Measurements from ENCODE around the gene ORC4.
A peak's percentile ranks its signal among the peaks of the same experiment; 100 is the strongest.
"Not testable (repeated sequence)": the region's sequence is repeated elsewhere in the genome, so short reads cannot be mapped to it uniquely, and the experiment has no call there.

The ORC4 gene

GRCh38 chr2:148026573-148026972, 6.0 kb upstream of the ORC4 start:
- Mint-ChIP-seq H3K27ac (no peak overlapping the region), H3K4me1 (peaks cover 26% of the 10 kb centered on the region), H3K36me3 (peaks cover 2% of the 10 kb centered on the region), H3K9me3 (no peaks in the 10 kb centered on the region), H3K4me3 (no peak overlapping the region)
- ATAC-seq, result no peak
- no peak for DNase-seq (ENCODE audit: low spot score in 2 of 2)

DNA sequence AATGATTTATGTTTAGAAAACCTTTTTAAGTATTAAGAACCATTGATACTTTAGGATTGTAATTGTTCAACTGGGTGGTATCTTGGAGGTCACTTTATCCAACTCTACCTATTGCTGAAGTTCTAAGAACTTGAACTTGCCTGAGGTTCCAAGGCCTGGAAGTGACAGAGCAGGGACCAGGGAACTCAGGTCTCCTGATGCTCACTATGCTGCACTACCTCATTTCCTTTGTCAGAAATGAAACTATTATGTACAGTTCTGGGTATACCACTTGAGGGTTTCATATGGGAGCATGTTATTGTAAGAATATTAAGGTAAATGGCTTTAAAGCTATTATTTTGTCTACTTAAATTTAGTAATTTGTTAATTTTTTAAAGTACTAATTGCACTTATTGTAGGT, 3.3 kb upstream of the ORC4 start:
- peaks cover 32% of the 10 kb centered on the region for H3K4me1 Mint-ChIP-seq
- H3K27ac Mint-ChIP-seq, result peak overlapping the region; percentile 74
- H3K9me3 Mint-ChIP-seq, result no peaks in the 10 kb centered on the region
- no peak for DNase-seq (ENCODE audit: low spot score in 2 of 2)
- peaks cover 17% of the 10 kb centered on the region for H3K36me3 Mint-ChIP-seq
- ATAC-seq, result peak; percentile 22
- peak overlapping the region; percentile 99 for H3K4me3 Mint-ChIP-seq

GRCh38 chr2:148022882-148023281, 2.3 kb upstream of the ORC4 start:
- ATAC-seq (no peak), DNase-seq (ENCODE audit: low spot score in 2 of 2) (no peak)
- Mint-ChIP-seq H3K27ac (peak overlapping the region; percentile 99), H3K9me3 (no peaks in the 10 kb centered on the region), H3K4me3 (peak overlapping the region; percentile 99), H3K36me3 (peaks cover 17% of the 10 kb centered on the region), H3K4me1 (peaks cover 35% of the 10 kb centered on the region)

DNA sequence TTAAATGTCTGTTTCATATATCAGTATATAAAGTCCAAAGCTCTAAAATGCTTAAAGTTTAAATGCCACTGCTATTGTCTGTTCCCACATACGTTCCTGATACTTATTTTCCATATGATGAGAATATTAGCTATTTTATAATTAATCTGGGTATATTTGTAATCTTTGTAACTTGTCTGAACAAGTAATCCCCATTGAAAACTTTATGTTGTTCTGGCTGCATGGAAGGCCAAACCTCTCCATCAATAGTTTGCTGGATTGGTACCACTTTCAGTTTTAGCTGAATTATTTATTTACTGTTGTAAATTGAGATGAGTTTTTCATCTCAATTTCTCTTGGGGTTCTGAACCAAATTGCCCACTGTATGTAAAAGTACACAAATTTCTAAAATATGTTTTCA, 1.8 kb upstream of the ORC4 start:
- H3K9me3 Mint-ChIP-seq, result no peaks in the 10 kb centered on the region
- DNase-seq (ENCODE audit: low spot score in 2 of 2), result no peak
- peaks cover 17% of the 10 kb centered on the region for H3K36me3 Mint-ChIP-seq
- H3K4me3 Mint-ChIP-seq, result peak overlapping the region; percentile 99
- H3K27ac Mint-ChIP-seq, result peak overlapping the region; percentile 99
- H3K4me1 Mint-ChIP-seq, result peaks cover 38% of the 10 kb centered on the region
- no peak for ATAC-seq

DNA sequence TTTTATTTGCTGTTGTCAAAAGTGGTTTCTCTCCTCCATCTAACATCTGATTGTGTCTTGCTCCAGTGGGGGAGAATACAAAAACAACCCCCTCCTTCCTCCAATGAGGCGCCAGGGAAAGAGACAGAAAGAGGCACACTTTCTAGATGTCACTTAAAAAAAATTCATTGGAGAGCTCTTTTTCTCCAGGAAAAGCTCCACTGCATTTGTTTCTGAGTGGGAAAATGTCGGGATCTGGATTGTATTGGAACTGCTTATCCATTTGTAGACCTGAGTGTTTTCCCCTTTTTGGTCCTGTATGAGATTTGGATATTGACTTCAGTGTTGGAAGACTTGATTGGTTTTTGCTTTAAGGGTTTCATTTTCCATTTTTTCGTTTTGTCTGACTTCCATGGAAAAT, 1.3 kb upstream of the ORC4 start:
- H3K4me1 Mint-ChIP-seq, result peaks cover 38% of the 10 kb centered on the region
- no peaks in the 10 kb centered on the region for H3K9me3 Mint-ChIP-seq
- DNase-seq (ENCODE audit: low spot score in 2 of 2) (no peak), ATAC-seq (no peak)
- peak overlapping the region; percentile 99 for H3K27ac Mint-ChIP-seq
- H3K4me3 Mint-ChIP-seq, result peak overlapping the region; percentile 99
- H3K36me3 Mint-ChIP-seq, result peaks cover 17% of the 10 kb centered on the region

DNA sequence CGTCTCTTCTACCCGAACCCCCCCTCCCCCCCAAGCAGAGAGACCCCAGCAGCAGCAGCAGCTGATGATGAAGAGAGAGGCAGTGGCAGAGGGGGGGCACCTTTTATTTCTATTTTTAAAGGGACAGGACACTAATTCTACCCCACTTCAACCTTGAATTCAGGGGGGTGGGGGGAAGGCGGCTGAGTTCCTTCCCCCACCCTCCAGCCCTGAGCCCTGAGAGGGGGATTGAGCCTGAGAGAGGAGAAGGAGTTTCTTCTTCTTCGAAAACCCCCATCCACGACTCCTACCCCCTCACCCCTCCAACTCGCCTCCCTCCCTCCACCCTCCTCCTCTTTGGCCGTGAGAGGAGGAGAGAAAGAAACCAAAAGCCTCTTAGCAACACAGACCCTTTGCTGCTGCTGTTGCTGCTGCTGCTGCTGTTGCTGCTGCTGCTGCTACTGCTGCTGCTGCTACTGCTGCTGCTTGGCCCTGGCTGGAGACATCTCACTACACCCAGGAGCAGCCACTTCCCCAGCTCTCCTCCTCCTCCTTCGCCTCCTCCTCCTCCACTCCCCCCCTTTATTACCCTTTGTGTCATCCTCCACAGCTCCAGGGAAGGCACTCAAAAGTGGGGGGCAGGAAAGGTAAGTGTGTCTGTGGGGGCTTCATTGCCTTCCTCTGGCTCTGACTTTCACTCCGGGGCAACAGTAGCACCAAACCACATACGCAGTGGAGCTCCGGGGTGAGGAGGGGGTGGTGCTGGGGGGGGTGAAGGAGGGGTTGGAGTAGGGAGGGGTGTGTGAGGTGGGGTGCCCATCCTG, 723 bp upstream of the ORC4 start, which contains the start of gene MBD5:
Gene MBD5, plus strand, starts transcription at position 33 of the 803 bp plus-strand sequence.
- Mint-ChIP-seq H3K4me1 (peaks cover 38% of the 10 kb centered on the region), H3K36me3 (peaks cover 17% of the 10 kb centered on the region), H3K4me3 (peak within 1 kb of the TSS; percentile 99), H3K9me3 (no peaks in the 10 kb centered on the region), H3K27ac (peak within 1 kb of the TSS; percentile 99)
- peak; percentile 68 for ATAC-seq
- DNase-seq (ENCODE audit: low spot score in 2 of 2), result peak; percentile 28 to 82

DNA sequence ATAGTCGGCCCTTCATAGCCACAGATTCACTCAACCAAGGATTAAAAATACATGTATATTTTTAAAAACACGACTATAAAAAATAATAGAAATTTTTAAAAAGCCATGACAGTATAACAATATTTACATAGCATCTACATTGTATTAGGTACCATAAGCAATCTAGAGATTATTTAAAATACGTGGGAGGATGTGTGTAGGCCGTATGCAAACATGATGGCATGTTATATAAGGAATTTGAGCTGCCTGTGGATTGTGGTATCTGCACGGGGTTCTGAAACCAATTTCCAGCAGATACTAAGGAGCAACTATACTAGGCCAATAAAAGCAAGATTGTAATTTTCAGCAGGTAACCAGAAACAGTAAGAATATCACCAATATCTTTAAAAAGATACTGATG, 5.9 kb downstream of the ORC4 start:
- H3K27ac Mint-ChIP-seq, result no peak overlapping the region
- no peak overlapping the region for H3K4me3 Mint-ChIP-seq
- ATAC-seq (no peak), DNase-seq (ENCODE audit: low spot score in 2 of 2) (no peak)
- H3K4me1 Mint-ChIP-seq, result peaks cover 30% of the 10 kb centered on the region
- no peaks in the 10 kb centered on the region for H3K9me3 Mint-ChIP-seq
- H3K36me3 Mint-ChIP-seq, result no peaks in the 10 kb centered on the region

- H3K4me3 Mint-ChIP-seq, result no peak overlapping the region
- H3K36me3 Mint-ChIP-seq, result no peaks in the 10 kb centered on the region
- no peak overlapping the region for H3K27ac Mint-ChIP-seq
- ATAC-seq, result no peak
- no peaks in the 10 kb centered on the region for H3K9me3 Mint-ChIP-seq
- DNase-seq (ENCODE audit: low spot score in 2 of 2), result no peak
- peaks cover 33% of the 10 kb centered on the region for H3K4me1 Mint-ChIP-seq
Measured at GRCh38 chr2:148013876-148014275, 6.7 kb downstream of the ORC4 start.

- ATAC-seq; DNase-seq (ENCODE audit: low spot score in 2 of 2); H3K27ac Mint-ChIP-seq; H3K4me3 Mint-ChIP-seq; H3K9me3 Mint-ChIP-seq; H3K36me3 Mint-ChIP-seq: not testable (repeated sequence)
- H3K4me1 Mint-ChIP-seq, result peaks cover 44% of the 10 kb centered on the region
Measured at GRCh38 chr2:148008411-148008810, 12.1 kb downstream of the ORC4 start.

DNA sequence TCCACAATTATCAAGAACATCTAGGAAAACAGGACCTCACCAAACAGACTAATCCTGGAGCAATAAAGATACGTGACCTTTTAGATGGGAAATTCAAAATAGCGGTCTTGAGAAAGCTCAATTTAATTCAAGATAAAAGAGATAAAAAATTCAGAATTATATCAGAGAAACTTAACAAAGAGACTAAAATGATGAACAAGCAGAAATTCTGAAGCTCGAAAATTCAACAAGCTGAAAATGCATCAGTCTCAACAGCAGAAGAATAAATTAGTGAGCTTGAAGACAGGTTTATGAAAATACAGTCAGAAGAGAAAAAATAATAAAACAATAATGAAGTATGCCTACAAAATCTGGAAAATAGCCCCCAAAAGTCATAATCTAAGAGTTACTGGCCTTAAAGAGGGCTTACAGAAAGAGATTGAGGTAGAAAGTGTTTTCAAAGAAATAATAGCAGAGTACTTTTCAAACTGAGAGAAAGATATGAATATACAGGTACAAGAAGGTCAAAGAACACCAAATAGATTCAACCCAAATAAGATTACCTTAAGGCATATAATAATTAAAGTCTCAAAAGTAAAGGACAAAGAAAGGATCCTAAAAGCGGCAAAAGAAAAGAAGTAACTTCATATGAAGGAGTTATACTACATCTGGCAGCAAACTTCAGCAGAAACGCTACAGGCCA, 13.2 kb downstream of the ORC4 start:
- Mint-ChIP-seq H3K4me3 (no peak overlapping the region), H3K27ac (no peak overlapping the region), H3K36me3 (no peaks in the 10 kb centered on the region), H3K4me1 (peaks cover 43% of the 10 kb centered on the region), H3K9me3 (peaks cover 9% of the 10 kb centered on the region)
- no peak for DNase-seq (ENCODE audit: low spot score in 2 of 2)
- ATAC-seq, result no peak

DNA sequence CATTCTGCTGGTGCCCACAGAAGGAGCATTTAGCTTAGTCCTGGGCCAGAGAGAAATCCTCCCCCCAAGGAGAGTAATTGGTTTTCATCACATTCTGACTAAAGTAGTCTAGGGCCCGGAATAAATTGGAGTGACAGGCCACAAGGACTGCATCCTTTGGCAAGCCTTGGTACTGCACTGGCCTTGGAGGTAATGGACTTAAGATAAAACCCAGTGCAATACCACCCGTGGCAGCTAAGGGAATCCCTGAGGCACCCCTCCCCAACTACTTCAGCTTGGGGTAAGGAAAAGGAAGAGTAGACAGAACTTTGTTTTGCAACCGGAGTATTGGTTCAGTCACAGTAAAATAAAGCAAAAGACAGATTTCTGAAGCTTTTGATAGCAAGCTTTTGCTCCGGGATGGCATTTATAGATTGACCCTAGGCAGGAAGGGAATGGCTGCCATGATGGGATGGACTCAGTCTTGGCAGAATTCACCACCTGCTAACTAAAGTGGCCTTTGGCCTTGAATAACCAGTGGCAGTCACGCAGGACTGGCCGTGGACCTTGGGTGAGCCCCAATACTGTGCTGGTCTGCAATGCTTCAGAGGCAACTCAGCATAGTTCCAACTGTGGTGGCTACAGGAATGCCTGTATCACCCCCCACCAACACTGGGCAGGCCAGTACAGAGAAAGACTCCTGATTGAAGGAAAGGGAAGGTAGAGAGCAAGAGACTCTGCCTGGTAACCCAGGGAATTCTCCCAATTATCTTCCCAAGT, 14.1 kb downstream of the ORC4 start:
- no peak for ATAC-seq
- no peaks in the 10 kb centered on the region for H3K36me3 Mint-ChIP-seq

GRCh38 chr2:148002420-148002819, 18.1 kb downstream of the ORC4 start:
- ATAC-seq; H3K4me3 Mint-ChIP-seq; H3K27ac Mint-ChIP-seq; H3K36me3 Mint-ChIP-seq; DNase-seq (ENCODE audit: low spot score in 2 of 2): not testable (repeated sequence)
- peaks cover 17% of the 10 kb centered on the region for H3K9me3 Mint-ChIP-seq
- peaks cover 49% of the 10 kb centered on the region for H3K4me1 Mint-ChIP-seq

More for the DNA sequence above, 14.1 kb downstream of the ORC4 start:
- Mint-ChIP-seq H3K4me3 (no peak overlapping the region), H3K27ac (no peak overlapping the region), H3K9me3 (peaks cover 17% of the 10 kb centered on the region), H3K4me1 (peaks cover 46% of the 10 kb centered on the region)
- no peak for DNase-seq (ENCODE audit: low spot score in 2 of 2)

DNA sequence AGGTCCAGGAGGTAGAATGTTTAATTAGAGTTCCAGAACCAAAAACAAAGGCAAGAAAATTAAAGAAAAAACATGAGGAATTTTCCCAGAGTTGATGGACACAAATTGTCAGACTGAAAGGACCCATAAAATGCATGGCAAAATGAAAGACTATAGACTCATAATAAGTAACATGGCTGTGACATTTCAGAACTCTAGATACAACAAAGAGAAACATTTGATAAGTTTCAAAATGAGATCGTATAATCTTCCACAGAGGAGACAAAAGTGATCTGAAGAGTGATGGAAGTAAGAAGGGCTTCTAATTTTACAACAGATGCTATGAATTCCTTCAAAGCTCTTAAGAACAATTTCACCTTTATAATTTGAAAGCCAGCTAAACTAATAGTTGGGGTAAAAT, 20.4 kb downstream of the ORC4 start:
- Mint-ChIP-seq H3K9me3 (peaks cover 14% of the 10 kb centered on the region), H3K4me1 (peaks cover 38% of the 10 kb centered on the region), H3K27ac (no peak overlapping the region), H3K36me3 (no peaks in the 10 kb centered on the region), H3K4me3 (no peak overlapping the region)
- DNase-seq (ENCODE audit: low spot score in 2 of 2) (no peak), ATAC-seq (no peak)

DNA sequence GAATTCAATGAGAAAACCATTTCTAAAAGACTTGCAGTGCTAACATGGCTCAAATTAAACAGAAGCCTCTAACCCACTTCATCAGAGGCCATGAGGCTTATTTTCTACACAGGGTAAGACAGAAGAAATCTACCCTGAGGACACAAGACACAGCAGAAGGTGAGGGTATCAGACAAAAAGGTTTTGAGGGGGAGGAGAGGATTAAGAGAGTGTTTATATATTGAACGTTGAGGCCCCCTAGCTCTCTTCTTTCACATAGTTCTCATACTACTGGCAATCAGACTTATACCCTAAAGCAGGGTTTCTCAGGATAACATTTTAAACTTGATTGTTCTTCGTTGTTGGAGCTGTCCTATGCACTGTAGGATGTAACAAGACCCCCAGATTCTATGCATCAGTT, 21.4 kb downstream of the ORC4 start:
- Mint-ChIP-seq H3K9me3 (peaks cover 14% of the 10 kb centered on the region), H3K27ac (no peak overlapping the region), H3K4me1 (peaks cover 38% of the 10 kb centered on the region), H3K36me3 (no peaks in the 10 kb centered on the region), H3K4me3 (no peak overlapping the region)
- DNase-seq (ENCODE audit: low spot score in 2 of 2), result no peak
- ATAC-seq, result no peak

DNA sequence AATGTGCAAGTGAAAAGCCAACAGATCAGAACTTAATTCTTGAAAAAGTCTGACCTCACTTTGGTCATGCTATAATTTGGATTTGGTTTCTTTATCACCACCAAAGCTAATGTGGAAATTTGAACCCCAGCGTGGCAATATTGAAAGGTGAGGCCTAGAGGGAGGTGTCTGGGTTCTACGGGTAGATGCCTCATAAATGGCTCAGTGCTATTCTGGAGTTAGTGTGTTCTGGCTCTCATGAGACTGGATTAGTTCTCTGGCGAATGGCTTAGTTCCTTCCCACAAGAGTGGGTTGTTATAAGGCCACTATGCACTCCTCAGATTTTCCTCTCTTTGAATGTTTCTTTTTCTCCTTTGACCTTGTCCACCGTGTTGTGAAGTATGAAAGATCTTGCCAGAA, 22.3 kb downstream of the ORC4 start:
- DNase-seq (ENCODE audit: low spot score in 2 of 2) (no peak), ATAC-seq (no peak)
- Mint-ChIP-seq H3K36me3 (no peaks in the 10 kb centered on the region), H3K9me3 (peaks cover 11% of the 10 kb centered on the region), H3K4me1 (peaks cover 38% of the 10 kb centered on the region), H3K4me3 (no peak overlapping the region), H3K27ac (no peak overlapping the region)
